ENCODE results near the gene RSPH1.

The RSPH1 gene

DNA sequence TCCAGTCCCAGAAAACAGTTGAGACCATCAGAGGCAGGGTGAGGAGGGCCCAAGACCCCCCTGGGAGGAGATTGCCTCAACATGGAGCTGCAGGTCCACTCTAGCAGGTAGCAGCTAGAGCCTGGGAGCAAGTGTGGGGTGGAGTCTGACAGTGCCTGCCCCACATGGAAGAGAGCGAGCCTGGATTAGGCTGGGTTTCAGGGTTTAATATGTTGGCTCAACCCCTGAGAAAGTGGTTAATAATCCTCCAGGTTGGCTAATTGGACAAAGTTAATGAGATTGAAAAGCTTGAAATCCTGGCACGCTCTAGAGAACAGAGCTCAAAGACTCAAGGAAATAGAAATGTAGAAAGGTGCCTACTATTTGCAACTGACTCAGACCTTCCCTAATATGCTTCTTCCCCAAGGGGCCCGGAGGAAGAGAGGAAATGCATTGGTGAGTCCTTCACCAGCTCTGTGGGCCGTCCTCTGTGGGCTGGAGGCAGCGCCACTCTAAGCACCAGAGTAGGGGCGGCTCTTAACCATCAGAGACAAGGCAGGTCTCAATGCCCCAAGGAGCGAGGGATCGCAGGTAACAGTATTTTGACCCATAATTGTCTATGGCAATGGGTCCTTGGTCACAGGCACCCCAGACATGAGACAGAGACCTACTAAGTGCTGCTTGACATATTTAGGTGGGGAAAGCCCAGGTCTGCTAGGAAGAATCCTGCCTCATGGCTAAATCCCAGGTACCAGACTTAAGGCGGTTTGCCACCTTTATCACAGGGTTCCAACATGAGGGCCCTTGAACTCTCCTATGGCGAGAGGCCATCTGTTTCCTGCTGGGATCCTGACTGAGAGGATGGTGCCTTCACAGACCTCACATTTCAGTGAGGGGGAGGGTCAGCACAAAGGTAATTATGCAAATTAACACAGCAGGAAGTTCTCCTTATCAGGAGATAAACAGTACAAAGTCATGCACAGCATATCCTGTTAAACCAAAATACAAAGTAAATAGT, 33.8 kb downstream of the RSPH1 start:
- no peak for DNase-seq

DNA sequence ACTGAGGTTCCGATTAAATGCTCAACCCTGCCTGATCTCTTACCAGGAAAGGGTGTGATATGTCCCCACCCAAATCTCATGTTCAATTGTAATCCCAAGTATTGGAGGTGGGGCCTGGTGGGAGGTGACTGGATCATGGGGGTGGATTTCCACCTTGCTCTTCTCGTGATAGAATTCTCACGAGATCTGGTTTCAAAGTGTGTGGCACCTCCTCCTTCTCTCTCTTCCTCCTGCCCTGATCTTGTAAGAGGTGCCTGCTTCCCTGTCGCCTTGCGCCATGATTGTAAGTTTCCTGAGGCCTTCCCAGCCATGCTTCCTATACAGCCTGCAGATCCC, 34.9 kb downstream of the RSPH1 start:
- no peak for DNase-seq

DNA sequence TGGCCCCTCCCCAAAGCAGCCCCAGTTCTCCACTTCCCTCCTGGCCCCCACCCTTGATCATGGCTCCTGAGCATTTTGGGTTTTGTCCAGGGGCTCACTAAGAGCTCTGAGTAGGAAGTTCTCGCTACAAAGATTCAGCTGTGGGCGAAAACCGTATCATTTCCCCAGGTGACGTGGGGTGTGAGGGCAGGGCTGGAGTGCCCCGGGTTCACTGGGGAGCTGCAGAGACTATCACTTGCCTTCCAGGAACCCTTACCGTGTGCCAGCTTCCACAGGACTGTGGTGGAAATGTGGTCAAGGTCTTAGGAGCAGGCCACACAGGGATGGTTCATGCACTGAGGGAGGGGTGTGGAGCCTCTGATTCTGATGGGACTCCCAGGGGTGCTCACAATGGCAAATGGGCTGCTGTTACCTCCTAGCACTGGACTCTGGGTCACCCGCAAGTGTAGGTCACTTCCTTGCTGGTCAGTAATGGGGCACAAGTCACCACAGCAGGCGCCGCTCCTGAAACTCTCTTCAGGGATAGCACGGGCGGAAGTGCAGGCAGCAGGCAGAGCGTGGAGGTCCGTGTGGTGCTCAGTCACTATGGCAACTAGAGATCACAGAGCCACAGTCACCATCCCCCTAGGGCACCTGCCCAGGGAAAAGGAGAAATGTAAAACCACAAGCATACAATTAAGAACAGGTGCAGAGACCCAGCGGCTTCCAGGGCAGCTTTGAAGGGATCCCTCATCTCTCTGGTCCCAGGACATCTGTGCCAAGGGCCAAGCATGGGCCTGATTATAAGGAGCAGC, 35.4 kb downstream of the RSPH1 start:
- DNase-seq = peak; percentile 48

DNA sequence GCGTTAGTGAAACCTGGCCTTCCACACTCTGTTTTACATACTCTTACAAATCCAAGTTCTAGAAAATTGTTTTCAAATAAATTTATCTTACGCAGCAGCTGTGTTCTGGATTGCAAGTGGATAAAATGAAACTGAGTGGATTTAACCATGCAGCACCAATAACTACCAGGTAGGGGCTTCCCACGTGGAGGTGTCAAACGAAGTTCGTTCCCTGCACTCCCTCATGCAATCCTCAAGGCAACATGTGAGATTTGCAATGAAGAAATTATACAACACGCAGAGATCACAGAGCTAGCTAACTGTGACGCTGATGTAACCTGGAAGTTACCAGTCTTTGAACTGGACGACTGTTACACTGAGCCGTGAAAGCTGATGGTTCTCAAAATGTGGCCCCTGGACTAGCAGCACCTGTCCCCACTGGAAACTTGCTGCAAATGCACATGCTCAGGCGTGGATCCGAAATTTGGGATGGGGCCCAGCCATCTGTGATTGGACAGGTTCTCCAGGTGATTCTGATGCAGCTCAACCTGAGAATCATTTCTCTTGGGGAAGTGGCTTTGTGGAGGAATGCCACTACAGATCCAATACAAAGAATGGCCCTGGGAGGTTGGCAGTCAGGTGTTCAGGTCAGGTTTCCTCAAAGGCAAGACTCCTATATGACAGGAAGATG, 36.3 kb downstream of the RSPH1 start:
- no peak for DNase-seq

DNA sequence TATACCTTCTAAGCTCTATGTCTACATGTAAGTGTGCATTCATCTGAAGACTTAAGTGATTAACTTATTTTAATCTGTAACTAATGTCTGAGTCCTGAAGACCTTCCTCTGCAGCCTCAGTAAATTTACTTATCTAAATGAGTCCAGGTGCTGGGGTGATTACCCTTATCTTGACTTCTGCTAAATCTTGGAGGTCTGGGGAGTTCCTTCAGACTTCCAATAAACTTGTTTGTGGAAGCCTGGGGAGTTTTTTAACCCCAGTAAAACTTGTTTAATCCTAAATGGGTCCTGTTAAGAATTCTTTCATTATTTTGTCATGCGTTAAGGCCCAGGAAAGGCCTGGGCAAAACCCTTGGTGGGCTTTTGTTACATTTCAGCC, 37.0 kb downstream of the RSPH1 start:
- DNase-seq = no peak

DNA sequence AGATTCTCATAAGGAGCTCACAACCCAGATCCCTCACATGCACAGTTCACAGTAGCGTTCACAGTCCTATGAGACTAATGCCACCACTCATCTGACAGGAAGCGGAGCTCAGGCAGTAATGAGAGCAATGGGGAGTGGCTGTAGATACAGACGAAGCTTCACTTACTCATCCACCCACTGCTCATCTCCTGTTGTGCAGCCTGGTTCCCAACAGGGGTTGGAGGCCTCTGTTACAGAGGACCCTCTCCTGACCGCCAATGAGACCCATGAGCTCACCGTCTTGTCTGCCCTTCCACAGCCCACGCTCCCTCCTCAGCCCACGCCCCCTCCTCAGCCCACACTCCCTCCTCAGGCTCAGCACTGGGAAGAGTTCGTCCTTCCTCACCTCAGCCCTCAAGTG, 39.6 kb downstream of the RSPH1 start:
- peak; percentile 69 for DNase-seq

DNA sequence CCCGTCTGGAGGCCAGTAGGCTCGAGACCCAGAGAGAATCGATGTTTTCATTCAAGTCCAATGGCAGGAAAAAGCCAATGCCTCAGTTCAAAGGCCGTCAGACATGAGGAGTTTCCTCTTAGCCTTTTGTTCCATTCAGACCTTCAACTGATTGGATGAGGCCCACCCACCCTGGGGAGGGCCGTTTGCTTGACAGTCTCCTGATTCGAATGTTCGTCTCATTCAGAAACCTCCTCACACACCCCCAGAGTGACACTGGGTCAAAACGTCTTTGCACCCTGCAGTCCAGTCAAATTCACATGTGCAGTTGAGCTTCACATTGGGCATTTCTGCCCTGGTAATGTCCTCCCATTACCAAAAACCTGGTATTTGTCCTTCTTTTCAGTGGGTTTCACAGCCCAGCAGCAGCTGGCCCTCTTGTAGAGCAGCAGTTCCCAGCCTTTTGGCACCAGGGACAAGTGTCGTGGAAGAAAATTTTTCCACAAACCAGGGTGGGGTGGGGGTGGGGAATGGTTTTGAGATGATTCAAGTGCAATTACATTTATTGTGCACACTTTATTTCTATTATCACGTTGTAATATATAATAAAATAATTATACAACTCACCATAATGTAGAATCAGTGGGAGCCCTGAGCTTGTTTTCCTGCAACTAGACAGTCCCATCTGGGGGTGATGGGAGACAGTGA, 40.1 kb downstream of the RSPH1 start:
- DNase-seq = no peak

DNA sequence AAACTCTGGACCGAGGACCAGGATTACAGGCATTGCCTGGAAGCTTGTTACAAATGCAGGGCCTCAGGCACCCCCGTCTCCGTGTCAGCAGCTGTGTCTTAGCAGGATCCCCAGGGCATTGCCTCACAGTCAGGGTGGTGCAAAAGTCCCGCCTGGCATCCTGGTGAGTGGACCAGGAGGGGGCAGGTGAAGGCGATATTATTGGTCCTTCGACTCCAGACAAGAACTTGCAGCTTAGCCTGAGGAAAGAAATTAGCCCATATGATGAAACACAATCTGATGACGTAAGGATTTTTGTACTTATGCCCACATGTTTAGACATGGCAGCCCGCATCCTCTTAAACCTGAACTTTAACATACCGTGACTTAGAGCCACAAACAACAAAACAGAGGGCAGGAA, 40.8 kb downstream of the RSPH1 start:
- DNase-seq = no peak

DNA sequence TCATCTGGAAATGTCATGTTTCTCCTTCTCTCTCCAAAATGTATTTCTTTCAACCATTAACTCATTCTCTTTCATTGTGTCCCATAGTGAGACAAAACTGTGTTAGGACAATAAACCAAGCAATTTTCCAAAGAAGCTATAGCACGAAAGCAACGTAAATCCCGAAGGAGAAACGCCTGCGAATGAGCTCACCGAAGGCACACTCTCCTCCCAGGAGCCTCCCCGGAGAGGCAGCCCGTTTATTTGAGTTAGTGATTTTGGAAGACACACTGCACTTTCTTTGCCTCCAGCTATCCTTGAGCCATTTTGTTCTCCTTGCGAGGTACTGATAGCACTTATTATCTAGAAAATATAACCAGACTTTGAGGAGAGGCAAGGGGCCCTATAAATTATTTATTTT, 41.2 kb downstream of the RSPH1 start:
- no peak for DNase-seq

DNA sequence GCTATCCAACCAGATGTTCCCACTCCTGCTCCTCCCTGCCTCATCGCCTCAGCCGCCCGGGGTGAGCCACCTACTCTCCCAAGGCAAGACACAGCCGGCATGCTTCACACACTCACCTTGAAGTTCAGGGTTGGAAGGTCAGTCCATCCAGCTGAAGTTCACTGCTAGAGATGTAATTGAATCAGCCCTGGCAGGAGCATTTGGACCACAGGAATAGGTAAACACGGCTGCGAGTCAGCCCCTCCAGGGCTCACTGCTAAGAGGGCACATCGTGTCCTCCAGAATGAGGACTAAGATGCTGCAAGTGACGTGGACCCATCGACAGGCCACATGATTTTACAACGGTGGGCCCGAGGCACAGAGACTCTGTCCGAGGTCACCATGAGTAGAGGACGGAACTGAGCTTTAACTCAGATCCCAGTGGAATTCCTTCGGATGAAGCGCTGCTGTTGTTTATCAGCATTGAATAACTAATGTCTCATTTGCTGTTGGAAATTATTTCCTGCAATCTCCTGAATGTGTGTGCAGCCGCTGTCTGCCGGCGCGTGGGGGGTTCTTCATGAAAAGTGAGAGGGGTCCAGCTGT, 41.9 kb downstream of the RSPH1 start:
- no peak for DNase-seq

DNA sequence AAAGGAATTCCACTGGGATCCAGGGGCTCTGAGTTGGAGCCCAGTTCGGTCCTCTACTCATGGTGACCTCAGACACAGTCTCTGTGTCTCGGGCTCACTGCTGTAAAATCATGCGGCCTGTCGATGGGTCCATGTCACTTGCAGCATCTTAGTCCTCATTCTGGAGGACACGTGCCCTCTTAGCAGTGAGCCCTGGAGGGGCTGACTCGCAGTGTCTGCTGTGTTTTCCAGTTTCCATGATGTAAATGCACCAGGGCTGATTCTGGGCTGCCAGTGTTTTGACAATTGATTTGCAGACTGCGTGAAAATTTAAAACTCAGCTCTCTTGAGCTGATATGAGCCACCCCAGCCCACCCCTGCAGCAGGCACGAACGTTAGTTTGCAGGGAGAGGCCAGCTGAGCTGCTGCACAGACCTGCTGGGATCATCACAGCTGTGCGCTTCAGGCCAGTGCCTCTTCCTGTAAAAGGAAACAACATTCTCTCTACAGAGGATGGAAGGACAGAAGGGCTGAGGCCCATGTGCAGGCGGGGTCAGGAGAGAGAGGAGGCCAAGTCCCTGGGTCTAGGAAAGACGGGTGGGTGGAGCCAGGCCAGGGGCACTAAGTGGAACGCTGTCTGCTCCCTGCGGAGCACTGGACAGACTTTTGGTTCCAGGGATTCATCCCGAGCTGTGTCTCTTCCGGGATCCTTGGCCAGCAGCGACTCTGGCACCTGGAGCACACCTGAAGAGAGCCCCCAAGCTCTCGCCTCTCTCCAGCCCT, 42.6 kb downstream of the RSPH1 start:
- DNase-seq = no peak

DNA sequence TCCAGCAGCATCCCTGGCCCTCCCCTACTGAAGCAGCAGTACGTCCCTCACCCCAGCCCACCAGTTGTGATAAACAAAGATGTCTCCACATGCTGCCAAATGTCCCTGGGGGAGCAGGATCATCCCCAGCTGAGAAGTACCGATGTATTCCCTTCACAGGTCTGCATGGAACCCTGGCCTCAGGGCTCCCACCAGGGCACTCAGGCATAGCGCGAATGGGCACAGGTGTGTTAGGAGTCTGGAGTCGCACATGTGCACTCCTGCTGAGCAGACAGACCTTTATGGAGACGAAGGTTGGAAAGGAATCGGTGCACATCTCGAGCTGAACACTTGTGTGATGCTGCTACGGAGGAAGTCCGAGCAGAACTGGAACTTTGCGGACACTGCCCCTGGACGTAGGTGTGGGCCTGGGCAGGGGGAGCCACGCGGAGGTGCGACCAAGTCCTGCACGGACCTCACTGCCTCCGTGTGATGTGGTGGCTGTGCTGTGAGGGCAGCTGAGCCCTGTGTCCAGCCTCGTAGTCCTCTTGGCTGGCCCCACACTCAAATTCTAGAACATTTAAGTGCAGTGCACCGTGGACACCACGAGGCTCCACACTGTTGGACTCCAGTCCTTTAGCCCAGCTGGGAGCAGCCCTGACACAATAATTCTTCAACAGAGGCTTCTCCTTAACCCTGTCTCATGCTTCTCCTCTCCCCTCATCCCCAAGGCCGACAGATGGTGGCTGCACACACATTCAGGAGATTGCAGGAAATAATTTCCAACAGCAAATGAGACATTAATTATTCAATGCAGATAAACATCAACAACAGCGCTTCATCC, 43.4 kb downstream of the RSPH1 start:
- no peak for DNase-seq

DNA sequence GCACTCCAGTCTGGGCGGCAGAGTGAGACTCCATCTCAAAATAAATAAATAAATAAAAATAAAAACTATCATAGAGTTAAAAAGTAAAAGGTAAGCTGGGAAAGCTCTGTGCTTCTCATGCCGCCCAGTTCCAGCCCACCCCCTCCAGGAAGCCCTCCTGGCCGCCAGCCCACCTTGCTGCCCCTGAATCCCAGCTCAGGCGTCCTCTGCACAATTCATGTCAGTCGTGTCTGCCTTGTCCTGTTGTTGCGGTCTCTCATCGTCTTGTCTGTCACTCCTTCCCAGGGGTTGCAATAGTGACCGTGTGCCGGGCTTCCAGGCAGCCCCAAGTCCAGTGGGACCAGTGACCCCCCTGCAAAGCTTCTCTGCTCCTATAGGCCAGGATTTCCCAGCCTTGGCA, 44.1 kb downstream of the RSPH1 start:
- no peak for DNase-seq

DNA sequence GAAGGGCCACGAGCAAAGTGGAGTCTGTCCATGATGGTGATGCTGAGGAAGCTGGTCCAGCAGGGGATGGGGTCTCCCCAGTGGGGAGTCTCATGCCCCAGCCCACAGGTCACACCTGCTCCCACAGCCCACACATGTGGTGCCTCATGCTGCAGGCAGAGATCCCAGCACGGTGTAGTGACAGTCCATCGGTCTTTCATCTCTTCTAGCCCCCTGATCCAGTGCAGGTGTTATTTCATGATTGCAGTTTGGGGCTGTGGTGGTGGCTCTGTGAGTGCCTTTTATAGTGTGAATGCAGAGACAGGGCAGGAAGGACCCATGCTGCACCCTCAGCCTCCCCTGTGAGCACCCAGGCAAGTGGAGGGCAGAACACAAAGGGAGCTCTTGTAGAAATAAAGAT, 47.3 kb downstream of the RSPH1 start:
- DNase-seq = no peak

DNA sequence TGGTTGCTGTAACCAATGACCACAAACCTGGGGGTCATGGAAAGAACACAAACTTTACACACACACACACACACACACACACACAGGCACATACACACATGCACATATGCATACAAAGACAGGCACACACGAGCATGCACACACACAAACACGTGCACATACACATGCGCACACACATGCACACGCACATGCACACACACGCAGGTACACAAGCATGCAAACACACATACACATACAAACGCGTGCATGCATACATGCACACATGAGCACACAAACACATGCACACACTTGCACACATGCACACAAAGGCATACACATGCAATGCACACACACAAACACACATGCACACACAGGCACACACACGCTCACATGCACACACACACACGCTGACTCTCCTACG, 48.3 kb downstream of the RSPH1 start:
- DNase-seq = no peak

DNA sequence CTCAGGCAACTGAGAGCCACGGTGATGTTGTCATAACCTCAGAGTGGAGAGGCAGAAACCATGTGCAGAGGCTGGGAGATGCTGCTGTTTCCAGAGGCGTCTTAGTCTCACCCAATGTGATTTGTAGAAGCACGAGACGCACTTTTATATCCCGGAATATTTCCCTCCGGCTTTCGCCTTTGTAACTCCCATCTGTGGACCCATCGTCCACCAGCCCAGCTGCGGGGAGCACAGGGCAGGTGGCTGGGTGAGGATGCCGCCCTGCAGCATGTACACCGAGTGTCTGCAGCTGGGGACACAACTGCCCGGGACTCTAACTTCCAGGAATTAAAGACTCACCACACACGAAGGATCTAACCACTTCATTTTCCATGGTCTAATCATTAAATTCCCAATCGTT, 48.8 kb downstream of the RSPH1 start:
- no peak for DNase-seq

DNA sequence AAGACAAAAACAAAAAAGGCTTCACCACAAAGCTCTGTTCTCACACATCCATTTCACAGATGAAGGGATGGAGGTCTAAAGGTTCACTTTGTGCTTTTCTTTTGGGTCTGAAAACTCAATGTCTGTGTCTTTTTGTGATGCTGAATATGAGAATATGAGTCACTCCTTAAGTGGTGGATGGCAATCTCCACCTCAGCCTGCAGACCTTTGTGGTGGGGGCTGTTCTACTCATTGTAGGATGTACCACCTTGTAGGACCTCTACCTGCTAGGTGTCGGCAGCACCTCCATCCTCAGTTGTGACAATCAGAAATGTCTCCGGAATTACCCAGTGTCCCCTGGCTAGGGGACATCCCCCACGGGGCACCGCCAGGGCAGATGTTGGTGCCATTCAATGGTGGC, 49.5 kb downstream of the RSPH1 start:
- no peak for DNase-seq

DNA sequence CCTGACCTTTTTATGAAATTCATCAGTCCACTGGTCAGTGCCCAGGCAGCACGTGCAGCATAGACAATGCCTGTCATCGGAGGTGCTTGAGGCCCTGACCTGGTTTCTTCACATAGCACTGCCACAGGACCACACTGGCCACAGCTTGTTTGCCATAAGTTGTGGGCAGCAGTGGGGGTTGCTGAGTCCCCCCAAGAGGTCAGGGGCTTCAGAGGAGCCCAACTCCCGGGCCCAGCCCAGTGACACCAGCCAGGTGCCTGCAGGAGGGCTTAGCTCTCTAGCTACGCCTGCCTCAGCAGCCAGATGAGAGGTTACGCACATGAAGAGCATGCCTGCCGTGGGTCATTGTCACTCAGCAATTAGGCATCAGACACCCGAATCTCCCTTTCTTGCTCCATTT, 50.7 kb downstream of the RSPH1 start:
- no peak for DNase-seq

DNA sequence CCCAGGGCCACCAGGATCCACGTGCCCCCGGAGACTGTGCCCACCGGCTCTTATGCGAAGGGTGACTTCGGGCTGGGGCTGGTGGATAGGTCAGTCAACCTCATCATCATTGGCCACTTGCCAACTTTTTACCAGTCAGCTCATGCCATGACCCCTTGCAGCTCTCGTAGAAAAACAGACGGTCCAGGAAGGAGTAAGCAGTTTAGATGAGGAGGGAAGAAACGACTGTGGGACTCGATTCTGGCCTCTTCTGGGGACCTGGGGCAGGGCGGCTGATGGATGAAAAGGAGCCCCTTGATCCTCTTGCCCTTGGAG, 51.3 kb downstream of the RSPH1 start:
- DNase-seq = no peak

DNA sequence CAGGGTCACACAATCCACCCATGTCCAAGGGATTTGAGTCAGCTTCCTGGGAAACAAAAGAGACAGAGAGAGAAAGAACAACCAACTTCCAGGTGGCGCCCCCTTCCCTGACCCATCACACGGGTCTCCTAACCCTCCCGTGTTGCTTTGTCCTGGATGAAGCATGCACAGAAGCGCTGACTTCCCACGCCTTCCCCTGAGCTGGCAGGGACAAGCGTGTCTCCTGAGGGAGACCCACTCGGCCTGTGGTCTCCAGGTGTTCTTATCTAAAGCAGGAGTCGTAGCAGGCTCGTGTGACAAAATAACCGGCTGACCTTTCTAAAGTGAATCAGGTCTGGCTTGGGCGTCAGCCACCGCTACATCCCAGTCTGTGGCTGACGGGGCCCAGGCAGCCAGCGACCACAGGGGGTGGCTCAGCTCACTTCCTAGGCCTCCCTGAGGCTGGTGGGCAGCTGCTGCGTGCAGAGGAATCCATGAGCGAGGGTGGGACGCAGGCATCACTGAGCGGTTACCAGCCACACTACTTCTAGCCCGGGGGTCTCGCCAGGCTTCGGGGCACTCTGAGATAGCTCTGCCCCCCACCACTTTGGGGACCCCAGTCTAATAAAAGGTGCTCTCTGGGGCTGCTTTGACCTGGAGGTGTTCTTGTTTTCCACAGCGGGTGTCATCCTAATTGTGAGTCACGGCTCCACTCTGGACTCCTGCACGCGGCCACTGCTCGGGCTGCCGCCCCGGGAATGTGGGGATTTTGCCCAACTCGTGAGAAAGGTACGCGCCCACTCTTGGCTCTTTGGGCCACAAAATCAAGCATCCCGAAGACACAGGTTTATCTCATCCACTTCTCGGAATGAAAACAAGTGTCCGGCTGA, 51.9 kb downstream of the RSPH1 start:
- DNase-seq = no peak
